H1 (cell line): ENCODE results near the gene GLUD1. TPM values are rescaled to one million over a fixed set of nuclear protein-coding genes. Genes with fewer than 3 reads are reported as not detected.

Source experiments
- CTCF ChIA-PET: fragments of 300-600 bp; sonication (Branson Sonifier 250); formaldehyde crosslinking; loops from one replicate; lab custom pipeline; 2021; ENCODE audit not compliant: partially characterized antibody; lab: Charles Lee
- POLR2A ChIA-PET: fragments of 300-600 bp; sonication (Branson Sonifier 250); formaldehyde crosslinking; loops from one replicate; lab custom pipeline; 2021; ENCODE audit warnings: inconsistent platforms; ENCODE audit not compliant: partially characterized antibody; lab: Charles Lee
- DNase-seq, 2 experiments: peaks; one replicate each; pipeline versions ENCODE4 v3.0.0 to v3.0.0-alpha.2; 2010 to 2022; ENCODE audit warnings: low spot score in 2 of 2, low read depth in 1 of 2, mixed read lengths in 1 of 2
- FAIRE-seq: peaks from 2 replicates; lab custom pipeline; 2011; peaks lifted over from hg19 to GRCh38; lab: Jason Lieb, UNC
- H2AFZ ChIP-seq: 2 replicates; pipeline ENCODE4 v1.8.1; 2012; ENCODE audit warnings: low read length, inconsistent platforms
- H2AK5ac ChIP-seq: 2 replicates; pipeline ENCODE4 v1.6.1; 2013; ENCODE audit warnings: low read depth, low read length
- H2BK120ac ChIP-seq: replicated peaks from 2 replicates; pipeline ENCODE3; 2013; ENCODE audit warnings: low read depth, low read length, inconsistent platforms
- H2BK12ac ChIP-seq: 2 replicates; pipeline ENCODE4 v1.6.1; 2013; ENCODE audit warnings: low read depth, low read length
- H2BK15ac ChIP-seq: 2 replicates; pipeline ENCODE4 v1.6.1; 2013; ENCODE audit warnings: low read length
- H2BK20ac ChIP-seq: 2 replicates; pipeline ENCODE4 v1.6.1; 2013; ENCODE audit warnings: low read length
- H2BK5ac ChIP-seq: 2 replicates; pipeline ENCODE4 v1.6.1; 2013; ENCODE audit warnings: low read depth, low read length
- H3K14ac ChIP-seq: 2 replicates; pipeline ENCODE4 v1.6.1; 2013; ENCODE audit warnings: inconsistent platforms; ENCODE audit not compliant: insufficient read length
- H3K18ac ChIP-seq: 2 replicates; pipeline ENCODE4 v1.6.1; 2013; ENCODE audit warnings: low read length; ENCODE audit errors: extremely low read depth
- H3K23ac ChIP-seq: 2 replicates; pipeline ENCODE4 v1.6.1; 2013; ENCODE audit warnings: inconsistent platforms; ENCODE audit not compliant: insufficient read length
- H3K23me2 ChIP-seq: 2 replicates; pipeline ENCODE4 v1.6.1; 2013; ENCODE audit warnings: low read depth, low read length
- H3K27ac ChIP-seq: 2 replicates; pipeline ENCODE4 v1.6.1; 2011; ENCODE audit warnings: low read depth, low read length, inconsistent platforms
- H3K27me3 ChIP-seq, 4 experiments: replicated peaks in 1 of 4; 1 replicate in 1 of 4; 2 replicates in 3 of 4; pipeline versions ENCODE4 v1.6.1 to v1.8.1; 2011 to 2013; ENCODE audit warnings: low read length in 3 of 4, mild to moderate bottlenecking in 3 of 4, inconsistent platforms in 2 of 4, mixed read lengths in 2 of 4, moderate library complexity in 1 of 4; ENCODE audit not compliant: control insufficient read depth in 3 of 4, insufficient read depth in 3 of 4; ENCODE audit errors: extremely low read depth in 1 of 4
- H3K36me3 ChIP-seq, 4 experiments: 2 replicates each; pipeline versions ENCODE4 v1.6.1 to v1.8.1; 2011 to 2013; ENCODE audit warnings: mild to moderate bottlenecking in 4 of 4, low read length in 3 of 4, moderate library complexity in 2 of 4, control low read depth in 1 of 4, inconsistent platforms in 1 of 4; ENCODE audit not compliant: insufficient read depth in 4 of 4, control insufficient read depth in 2 of 4
- H3K4ac ChIP-seq: replicated peaks from 2 replicates; pipeline ENCODE3; 2013; ENCODE audit warnings: low read length, low read depth, mixed read lengths, inconsistent platforms; ENCODE audit not compliant: insufficient read length
- H3K4me1 ChIP-seq, 4 experiments: replicated peaks in 1 of 4; 1 replicate in 1 of 4; 2 replicates in 3 of 4; pipeline versions ENCODE4 v1.6.1 to v1.8.1; 2011 to 2013; ENCODE audit warnings: low read length in 3 of 4, inconsistent platforms in 2 of 4, mixed read lengths in 1 of 4; ENCODE audit not compliant: insufficient read depth in 4 of 4, control insufficient read depth in 3 of 4
- H3K4me2 ChIP-seq, 2 experiments: 2 replicates each; pipeline versions ENCODE4 v1.6.1 to v1.8.1; 2011 to 2013; ENCODE audit warnings: low read depth in 2 of 2, low read length in 2 of 2, control low read depth in 1 of 2, inconsistent platforms in 1 of 2, mild to moderate bottlenecking in 1 of 2; ENCODE audit not compliant: insufficient read depth in 1 of 2
- H3K4me3 ChIP-seq, 4 experiments: fragments of 200-600, 300-600 bp in 1 of 4; sonication (generic), shearing (Covaris generic), sonication (Bioruptor Twin) in 1 of 4; 2 replicates each; pipeline versions ENCODE4 v1.5.1 to v1.8.1; 2011 to 2016; ENCODE audit warnings: low read length in 4 of 4, low read depth in 3 of 4, control low read depth in 2 of 4, inconsistent platforms in 2 of 4, mild to moderate bottlenecking in 2 of 4, mixed read lengths in 1 of 4, moderate library complexity in 1 of 4; ENCODE audit not compliant: insufficient read depth in 2 of 4; ENCODE audit errors: extremely low read depth in 1 of 4
- H3K56ac ChIP-seq: replicated peaks from 2 replicates; pipeline ENCODE3; 2013; ENCODE audit warnings: low read depth, mild to moderate bottlenecking, mixed read lengths, low read length, inconsistent platforms; ENCODE audit not compliant: insufficient read length
- H3K79me1 ChIP-seq: 2 replicates; pipeline ENCODE4 v1.6.1; 2013; ENCODE audit warnings: low read depth, low read length, control low read depth
- H3K79me2 ChIP-seq, 2 experiments: 2 replicates each; pipeline versions ENCODE4 v1.6.1 to v1.8.1; 2012 to 2013; ENCODE audit warnings: low read length in 2 of 2, mild to moderate bottlenecking in 2 of 2, inconsistent platforms in 1 of 2; ENCODE audit not compliant: insufficient read depth in 2 of 2, control insufficient read depth in 1 of 2
- H3K9ac ChIP-seq, 4 experiments: replicated peaks in 1 of 4; 1 replicate in 1 of 4; 2 replicates in 3 of 4; pipeline versions ENCODE4 v1.6.1 to v1.8.1; 2011 to 2013; ENCODE audit warnings: low read depth in 3 of 4, low read length in 3 of 4, control low read depth in 2 of 4, mild to moderate bottlenecking in 2 of 4, moderate library complexity in 2 of 4, inconsistent platforms in 1 of 4; ENCODE audit errors: extremely low read depth in 1 of 4
- H3K9me3 ChIP-seq, 2 experiments: 2 replicates each; pipeline versions ENCODE4 v1.6.1 to v1.8.1; 2012 to 2013; ENCODE audit warnings: mild to moderate bottlenecking in 2 of 2, moderate library complexity in 2 of 2, control low read depth in 1 of 2, inconsistent platforms in 1 of 2, low read depth in 1 of 2, low read length in 1 of 2, mixed read lengths in 1 of 2; ENCODE audit not compliant: insufficient read depth in 2 of 2
- H4K20me1 ChIP-seq, 2 experiments: replicated peaks in 1 of 2; 2 replicates each; pipeline versions ENCODE3 to v1.8.1; 2011 to 2013; ENCODE audit warnings: inconsistent platforms in 2 of 2, low read length in 2 of 2, mild to moderate bottlenecking in 1 of 2; ENCODE audit not compliant: insufficient read depth in 2 of 2, control insufficient read depth in 1 of 2
- H4K5ac ChIP-seq: 2 replicates; pipeline ENCODE4 v1.6.1; 2013; ENCODE audit warnings: low read length, low read depth, mixed read lengths, inconsistent platforms; ENCODE audit not compliant: insufficient read length
- H4K8ac ChIP-seq: 2 replicates; pipeline ENCODE4 v1.8.0; 2013; ENCODE audit warnings: mild to moderate bottlenecking, moderate library complexity, low read length, inconsistent platforms; ENCODE audit not compliant: insufficient read depth; ENCODE audit errors: extremely low read depth
- H4K91ac ChIP-seq: replicated peaks from 2 replicates; pipeline ENCODE3; 2013; ENCODE audit warnings: low read length, mixed read lengths, inconsistent platforms; ENCODE audit not compliant: insufficient read length
- CHD2 ChIP-seq: IDR thresholded peaks from 2 replicates; pipeline ENCODE4 v1.6.1; 2012; ENCODE audit warnings: low read length, improper control_type of control experiment
- CTBP2 ChIP-seq: IDR thresholded peaks from 2 replicates; pipeline ENCODE4 v1.7.0; 2011; ENCODE audit warnings: borderline replicate concordance, mild to moderate bottlenecking, moderate library complexity, mixed read lengths, low read length; ENCODE audit not compliant: insufficient read depth, insufficient read length
- EZH2 ChIP-seq: fragments of 200-600 bp; sonication (generic); IDR thresholded peaks from 2 replicates; pipeline ENCODE4 v1.7.1; 2012; ENCODE audit warnings: low read depth, mild to moderate bottlenecking, moderate library complexity, low read length, inconsistent platforms; ENCODE audit not compliant: severe bottlenecking
- FOSL1 ChIP-seq: IDR thresholded peaks from 2 replicates; pipeline ENCODE4 v1.6.1; 2011; ENCODE audit warnings: mild to moderate bottlenecking, low read depth, low read length, moderate library complexity; ENCODE audit not compliant: insufficient read depth
- GTF2F1 ChIP-seq: IDR thresholded peaks from 2 replicates; pipeline ENCODE4 v1.6.1; 2012; ENCODE audit warnings: low read depth, low read length, improper control_type of control experiment, borderline replicate concordance
- HDAC2 ChIP-seq, 2 experiments: fragments of 300-600 bp in 1 of 2; sonication (generic) in 1 of 2; IDR thresholded peaks; 2 replicates each; pipeline ENCODE4 v1.6.1; 2011 to 2012; ENCODE audit warnings: low read depth in 2 of 2, low read length in 2 of 2, mild to moderate bottlenecking in 2 of 2, moderate library complexity in 2 of 2, borderline replicate concordance in 1 of 2, inconsistent platforms in 1 of 2
- HDAC6 ChIP-seq: IDR thresholded peaks from one replicate; pipeline ENCODE4 v1.7.1; 2012; ENCODE audit warnings: low read depth, mild to moderate bottlenecking, inconsistent platforms, low read length, moderate library complexity
- JUN ChIP-seq: IDR thresholded peaks from 2 replicates; pipeline ENCODE4 v1.6.1; 2011; ENCODE audit warnings: low read depth, mild to moderate bottlenecking, improper control_type of control experiment, low read length
- KDM4A ChIP-seq: IDR thresholded peaks from one replicate; pipeline ENCODE4 v1.7.1; 2012; ENCODE audit warnings: low read depth, mild to moderate bottlenecking, moderate library complexity, low read length, inconsistent platforms; ENCODE audit not compliant: severe bottlenecking
- PHF8 ChIP-seq: fragments of 200-600 bp; sonication (generic); conservative IDR thresholded peaks from 2 replicates; pipeline ENCODE4 v1.7.1; 2012; ENCODE audit warnings: low read depth, mild to moderate bottlenecking, inconsistent platforms, low read length, moderate library complexity
- SIRT6 ChIP-seq: IDR thresholded peaks from one replicate; pipeline ENCODE4 v1.7.1; 2012; ENCODE audit warnings: low read length, inconsistent platforms
- TBP ChIP-seq: IDR thresholded peaks from 2 replicates; pipeline ENCODE4 v1.6.1; 2011; ENCODE audit warnings: low read depth, low read length, improper control_type of control experiment
- TCF12 ChIP-seq: IDR thresholded peaks from 2 replicates; pipeline ENCODE4 v1.6.1; 2011; ENCODE audit warnings: low read depth, mild to moderate bottlenecking, low read length
- TEAD4 ChIP-seq: IDR thresholded peaks from 2 replicates; pipeline ENCODE4 v1.6.1; 2012; ENCODE audit warnings: low read depth, low read length, inconsistent platforms, mixed read lengths
- YY1 ChIP-seq: IDR thresholded peaks from 2 replicates; pipeline ENCODE4 v1.6.1; 2011; ENCODE audit warnings: low read depth, mild to moderate bottlenecking, low read length
- WGBS, 2 experiments: shearing (Covaris generic) in 1 of 2; methylation state at CpG; one replicate each; pipeline versions ENCODE4 v1.1.6 to v1.1.7; 2013 to 2015; ENCODE audit warnings: low lambda C conversion rate in 2 of 2, mixed read lengths in 2 of 2, inconsistent platforms in 1 of 2, low coverage in 1 of 2, missing lambda C conversion rate in 1 of 2; ENCODE audit not compliant: insufficient replicate concordance in 2 of 2, insufficient coverage in 1 of 2, insufficient read length in 1 of 2; ENCODE audit errors: extremely low coverage in 1 of 2, missing lambda C conversion rate in 1 of 2; 5-methylcytosine and 5-hydroxymethylcytosine counted together
- polyA plus RNA-seq, 7 experiments: library from polyadenylated mRNA; depleted of rRNA in 3 of 7; stranded (reverse) in 5 of 7; unstranded in 2 of 7; fragments of >200 nt in 5 of 7; fragments of 200-250 nt in 2 of 7; gene quantifications; 1 replicate in 5 of 7; 2 replicates in 1 of 7; 4 replicates in 1 of 7; pipeline versions ENCODE4 v1.2.1 to v1.2.3, GENCODE V29; 2011 to 2013; ENCODE audit warnings: missing spikeins in 2 of 7, mixed read lengths in 2 of 7
- total RNA-seq: library from RNA; stranded (reverse); fragmentation: NEBNext Ultra II Directional; extraction: Animal tissue kit (Norgen Biotek cat#: 25700); gene quantifications from 2 replicates; pipeline ENCODE4 v1.2.1, GENCODE V29; 2021

The GLUD1 gene
- total and polyA plus RNA-seq, 2 of the 8 experiments (the other 6 are each of a cell fraction or from before 2014, with no cell fraction given) = 41.0 to 96.2 TPM

- Histone ChIP-seq H3K56ac (no peak overlapping the region), H3K4me3 (no peak overlapping the region), H4K20me1 (no peaks in the 10 kb centered on the region), H3K79me1 (no peaks in the 10 kb centered on the region), H3K9ac (no peak overlapping the region), H2BK12ac (no peak overlapping the region), H2BK15ac (no peak overlapping the region), H2AFZ (no peak overlapping the region), H4K5ac (no peak overlapping the region), H3K4me1 (no peaks in the 10 kb centered on the region), H3K9me3 (no peaks in the 10 kb centered on the region), H3K23me2 (no peaks in the 10 kb centered on the region), H2AK5ac (no peak overlapping the region), H4K91ac (no peak overlapping the region), H2BK120ac (no peak overlapping the region), H4K8ac (no peak overlapping the region), H3K27ac (no peak overlapping the region), H3K79me2 (no peaks in the 10 kb centered on the region), H3K14ac (no peak overlapping the region), H2BK5ac (no peak overlapping the region), H3K36me3 (peaks cover 6 to 53% (median 29%) of the 10 kb centered on the region in 4 experiments; a peak in 7 of 8 replicates), H3K23ac (no peak overlapping the region), H3K18ac (no peak overlapping the region), H3K27me3 (no peaks in the 10 kb centered on the region), H3K4me2 (no peak overlapping the region), H3K4ac (no peak overlapping the region), H2BK20ac (no peak overlapping the region)
- 96% methylated on average over 1 of the region's 1 CpG; no CpG with 5 or more reads in 1 of the 2 experiments for WGBS, 2 experiments
- FAIRE-seq = no peak
- no peak for DNase-seq
- ChIA-PET POLR2A (no interaction called here), CTCF (interaction anchor here (1.2 to 2.0 kb wide), 2 partner anchors 8 to 114 kb away, joined by 3 to 5 read pairs; no protein-coding TSS in a partner anchor)
- no peak for TF ChIP-seq EZH2
- no peak for TF ChIP-seq KDM4A
- no peak for TF ChIP-seq YY1
- TF ChIP-seq CHD2 = no peak
- no peak for TF ChIP-seq HDAC2 (IDR thresholded peaks at IDR 0.05; ENCODE audit: borderline replicate concordance in 1 of 2, low read depth in 2 of 2, low read length in 2 of 2)
- TF ChIP-seq TBP = no peak
- no peak for TF ChIP-seq GTF2F1
- no peak for TF ChIP-seq TCF12
- no peak for TF ChIP-seq SIRT6
- TF ChIP-seq CTBP2 = no peak
- no peak for TF ChIP-seq JUN
- TF ChIP-seq FOSL1 = no peak
- no peak for TF ChIP-seq HDAC6
- TF ChIP-seq TEAD4 = no peak
- no peak for TF ChIP-seq PHF8
These were observed 35.2 kb downstream of the GLUD1 start for GRCh38 chr10:87059401-87059800.
